Measurements from ENCODE around the gene OR2M3.
"Not testable (repeated sequence)": the region's sequence is repeated elsewhere in the genome, so short reads cannot be mapped to it uniquely, and the experiment has no call there.

OR2M3 gene

GRCh38 chr1:248196965-248197364, at the start of gene OR2M3:
TSS of gene OR2M3 (plus strand) at chr1:248197265. CDS start at chr1:248203068, 5,803 bp downstream.
- DNase-seq (ENCODE audit: extremely low read depth in 1 of 2, low read depth in 1 of 2): no peak

- no peak for DNase-seq (ENCODE audit: extremely low read depth in 1 of 2, low read depth in 1 of 2)
These were observed 44.8 kb upstream of the OR2M3 start for GRCh38 chr1:248152056-248152827.

GRCh38 chr1:248155927-248156326, 41.1 kb upstream of the OR2M3 start:
- no peak for DNase-seq (ENCODE audit: extremely low read depth in 1 of 2, low read depth in 1 of 2)

GRCh38 chr1:248158758-248159157, 38.3 kb upstream of the OR2M3 start:
- DNase-seq (ENCODE audit: extremely low read depth in 1 of 2, low read depth in 1 of 2): no peak

GRCh38 chr1:248164031-248164430, 33.0 kb upstream of the OR2M3 start:
- DNase-seq (ENCODE audit: extremely low read depth in 1 of 2, low read depth in 1 of 2): no peak

- DNase-seq (ENCODE audit: extremely low read depth in 1 of 2, low read depth in 1 of 2): no peak
These were observed 31.9 kb upstream of the OR2M3 start for GRCh38 chr1:248165186-248165585.

- no peak for DNase-seq (ENCODE audit: extremely low read depth in 1 of 2, low read depth in 1 of 2)
These were observed 22.5 kb upstream of the OR2M3 start, which contains the start of gene OR2M2 for GRCh38 chr1:248174521-248174920. TSS of gene OR2M2 (plus strand) at chr1:248174821. CDS start at chr1:248179986, 5,165 bp downstream.

- DNase-seq (ENCODE audit: extremely low read depth in 1 of 2, low read depth in 1 of 2): no peak
These were observed 13.1 kb upstream of the OR2M3 start for GRCh38 chr1:248183996-248184395.

- no peak for DNase-seq (ENCODE audit: extremely low read depth in 1 of 2, low read depth in 1 of 2)
These were observed 9.7 kb upstream of the OR2M3 start for GRCh38 chr1:248187363-248187762.

GRCh38 chr1:248189026-248189425, 8.0 kb upstream of the OR2M3 start:
- DNase-seq (ENCODE audit: extremely low read depth in 1 of 2, low read depth in 1 of 2): no peak

- DNase-seq (ENCODE audit: extremely low read depth in 1 of 2, low read depth in 1 of 2): no peak
These were observed 2.9 kb upstream of the OR2M3 start for GRCh38 chr1:248194117-248194516.

- DNase-seq (ENCODE audit: extremely low read depth in 1 of 2, low read depth in 1 of 2): no peak
These were observed 18.8 kb downstream of the OR2M3 start for GRCh38 chr1:248215880-248216279.

- no peak for DNase-seq (ENCODE audit: extremely low read depth in 1 of 2, low read depth in 1 of 2)
These were observed 28.5 kb downstream of the OR2M3 start for GRCh38 chr1:248225537-248225936.

GRCh38 chr1:248229360-248229908, 32.4 kb downstream of the OR2M3 start:
- no peak for DNase-seq (ENCODE audit: extremely low read depth in 1 of 2, low read depth in 1 of 2)

- no peak for DNase-seq (ENCODE audit: extremely low read depth in 1 of 2, low read depth in 1 of 2)
These were observed 34.1 kb downstream of the OR2M3 start, which contains the start of gene OR2M4 for GRCh38 chr1:248231117-248231516. TSS of gene OR2M4 (plus strand) at chr1:248231417. CDS start at chr1:248238929, 7,512 bp downstream.

- DNase-seq (ENCODE audit: extremely low read depth in 1 of 2, low read depth in 1 of 2): no peak
These were observed 42.4 kb downstream of the OR2M3 start for GRCh38 chr1:248239478-248239877.

- no peak for DNase-seq (ENCODE audit: extremely low read depth in 1 of 2, low read depth in 1 of 2)
These were observed 46.1 kb downstream of the OR2M3 start for GRCh38 chr1:248243204-248243603.

- DNase-seq (ENCODE audit: extremely low read depth in 1 of 2, low read depth in 1 of 2): not testable (repeated sequence)
These were observed 62.2 kb downstream of the OR2M3 start for GRCh38 chr1:248259309-248259708.

Data from stimulated activated CD8-positive, alpha-beta memory T cell treated with anti-CD3 and anti-CD28 coated beads, Interleukin-7, amount 100 ng/mL, for 48 hours (primary cell).